HepG2 (cell line): ENCODE measurements around the gene GGACT. TPM values are rescaled to one million over a fixed set of nuclear protein-coding genes. Genes with fewer than 3 reads are reported as not detected.

Source experiments
- ATAC-seq: fragments of 200-7000 bp; cut with Tn5 transposase; 3 replicates; pipeline ENCODE4 v1.9.1; 2020; ENCODE audit warnings: mild to moderate bottlenecking, moderate library complexity
- BruUV-seq: library from RNA; stranded (reverse); fragments of 400-500 nt; replicated peaks from 2 replicates; lab custom pipeline; 2021; lab: Mats Ljungman, UMichigan
- CTCF ChIA-PET: fragments of 300-600 bp; formaldehyde crosslinking; extraction: SDS; loops from one replicate; lab custom pipeline; 2021; ENCODE audit warnings: low total read pairs, inconsistent platforms, low intra/inter-chr PET ratio; lab: Yijun Ruan, JAX
- POLR2A ChIA-PET: fragments of 350-600 bp; sonication (Branson Sonifier 250); formaldehyde crosslinking; loops from one replicate; lab custom pipeline; 2020; ENCODE audit warnings: antibody characterized with exemption, inconsistent platforms; lab: Yijun Ruan, JAX
- DNase-seq: peaks from one replicate; pipeline ENCODE4 v3.0.0-alpha.2; 2015; ENCODE audit warnings: low spot score
- FAIRE-seq: peaks from 3 replicates; lab custom pipeline; 2011; peaks lifted over from hg19 to GRCh38; lab: Jason Lieb, UNC
- H2AFZ ChIP-seq: one replicate; pipeline ENCODE4 v1.6.1; 2011; ENCODE audit warnings: low read length, inconsistent platforms
- H3K27ac ChIP-seq: fragments of 300-600 bp; 3 replicates; pipeline ENCODE4 v1.8.0; 2011; ENCODE audit warnings: mixed run types, mild to moderate bottlenecking, mixed read lengths, low read length, inconsistent platforms; ENCODE audit not compliant: insufficient read depth; ENCODE audit errors: extremely low read length
- H3K27me3 ChIP-seq, 2 experiments: fragments of 200-600 bp in 1 of 2; 2 replicates in 1 of 2; 3 replicates in 1 of 2; pipeline versions ENCODE4 v1.6.0 to v1.8.0; 2011; ENCODE audit warnings: low read length in 2 of 2, mild to moderate bottlenecking in 2 of 2, moderate library complexity in 2 of 2, inconsistent platforms in 1 of 2; ENCODE audit not compliant: insufficient read depth in 2 of 2, control insufficient read depth in 1 of 2
- H3K36me3 ChIP-seq, 2 experiments: fragments of 200-600 bp in 1 of 2; replicated peaks in 1 of 2; 2 replicates in 1 of 2; 3 replicates in 1 of 2; pipeline versions ENCODE4 v1.5.1 to v1.8.0; 2011; ENCODE audit warnings: low read length in 2 of 2, inconsistent platforms in 1 of 2; ENCODE audit not compliant: insufficient read depth in 2 of 2, control insufficient read depth in 1 of 2
- H3K4me1 ChIP-seq: 2 replicates; pipeline ENCODE4 v1.5.1; 2012; ENCODE audit warnings: low read length, inconsistent platforms; ENCODE audit not compliant: insufficient read depth
- H3K4me2 ChIP-seq: 2 replicates; pipeline ENCODE4 v1.6.0; 2011; ENCODE audit warnings: low read depth, low read length, inconsistent platforms
- H3K4me3 ChIP-seq, 3 experiments: fragments of 200-600 bp in 1 of 3; sonication (generic), shearing (Covaris generic) in 1 of 3; replicated peaks in 1 of 3; 2 replicates each; pipeline ENCODE4 v1.5.1; 2011 to 2016; ENCODE audit warnings: low read length in 3 of 3, inconsistent platforms in 2 of 3, low read depth in 2 of 3, mild to moderate bottlenecking in 2 of 3, control low read depth in 1 of 3, mixed read lengths in 1 of 3; ENCODE audit not compliant: insufficient read depth in 1 of 3
- H3K79me2 ChIP-seq: one replicate; pipeline ENCODE4 v1.6.1; 2011; ENCODE audit warnings: low read length, inconsistent platforms; ENCODE audit not compliant: insufficient read depth
- H3K9ac ChIP-seq: 2 replicates; pipeline ENCODE4 v1.6.0; 2011; ENCODE audit warnings: mild to moderate bottlenecking, low read depth, low read length, inconsistent platforms; ENCODE audit not compliant: insufficient read depth
- H3K9me3 ChIP-seq: 2 replicates; pipeline ENCODE4 v1.5.1; 2012; ENCODE audit warnings: mild to moderate bottlenecking, low read length
- H4K20me1 ChIP-seq: 2 replicates; pipeline ENCODE4 v1.6.0; 2011; ENCODE audit warnings: inconsistent platforms, mild to moderate bottlenecking, low read length, moderate library complexity; ENCODE audit not compliant: insufficient read depth
- ATF7 ChIP-seq, 2 experiments: fragments of 450-650 bp in 1 of 2; sonication (generic) in 1 of 2; formaldehyde crosslinking in 1 of 2; IDR thresholded peaks; 2 replicates each; pipeline versions ENCODE4 v1.4.0 to v1.6.1; 2016 to 2020; ENCODE audit warnings: antibody characterized with exemption in 1 of 2, mild to moderate bottlenecking in 1 of 2, missing genetic modification reagents in 1 of 2
- CENPT ChIP-seq: sonication (generic); formaldehyde crosslinking; IDR thresholded peaks from 2 replicates; pipeline ENCODE4 v1.8.0; 2022; ENCODE audit warnings: low read depth, mild to moderate bottlenecking, moderate library complexity, missing genetic modification reagents
- FOSL2 ChIP-seq: sonication (generic); formaldehyde crosslinking; IDR thresholded peaks from 2 replicates; pipeline ENCODE4 v1.4.0; 2020; ENCODE audit warnings: missing genetic modification reagents
- JUNB ChIP-seq: sonication (generic); formaldehyde crosslinking; IDR thresholded peaks from 2 replicates; pipeline ENCODE4 v1.8.0; 2022; ENCODE audit warnings: missing genetic modification reagents, mild to moderate bottlenecking, borderline replicate concordance
- KDM1A ChIP-seq: IDR thresholded peaks from 2 replicates; pipeline ENCODE4 v1.6.1; 2016; ENCODE audit warnings: missing compliant biosample characterization
- SMYD3 ChIP-seq: sonication (generic); formaldehyde crosslinking; IDR thresholded peaks from 2 replicates; pipeline ENCODE4 v1.8.1; 2023; ENCODE audit warnings: mild to moderate bottlenecking, missing genetic modification reagents
- ZC3H4 ChIP-seq: sonication (generic); formaldehyde crosslinking; IDR thresholded peaks from 2 replicates; pipeline ENCODE4 v1.4.0; 2020; ENCODE audit warnings: missing genetic modification reagents, borderline replicate concordance
- ZNF253 ChIP-seq: sonication (generic); formaldehyde crosslinking; IDR thresholded peaks from 2 replicates; pipeline ENCODE4 v1.8.0; 2022; ENCODE audit warnings: mild to moderate bottlenecking, missing genetic modification reagents, borderline replicate concordance
- ZNF317 ChIP-seq: sonication (generic); formaldehyde crosslinking; IDR thresholded peaks from 2 replicates; pipeline ENCODE4 v1.5.0; 2020; ENCODE audit warnings: mild to moderate bottlenecking, missing genetic modification reagents
- ZNF670 ChIP-seq: sonication (generic); formaldehyde crosslinking; IDR thresholded peaks from 2 replicates; pipeline ENCODE4 v1.8.0; 2022; ENCODE audit warnings: mild to moderate bottlenecking, missing genetic modification reagents, borderline replicate concordance
- WGBS: methylation state at CpG from one replicate; pipeline ENCODE4 v1.1.6; 2017; ENCODE audit warnings: low lambda C conversion rate; 5-methylcytosine and 5-hydroxymethylcytosine counted together
- in situ Hi-C: cut with HindIII; loops from 2 replicates; pipeline ENCODE4 v1.10.0; 2017; ENCODE audit warnings: low pct_unique_long_range_greater_than_20kb; ENCODE audit not compliant: extremely low pct_ligation_motif_present
- intact Hi-C: fragments of 100-400 bp; cut with micrococcal nuclease; formaldehyde crosslinking; loops from one replicate; pipeline ENCODE4 v1.10.0; 2022; ENCODE audit not compliant: unreplicated experiment
- polyA plus RNA-seq, 8 experiments: library from polyadenylated mRNA; depleted of rRNA in 3 of 8; stranded (reverse) in 7 of 8; unstranded in 1 of 8; fragments of >200 nt; fragmentation: Illumina TruSeq in 4 of 8; extraction: Trizol in 4 of 8; gene quantifications; 2 replicates each; pipeline versions ENCODE4 v1.2.1 to v1.2.3, GENCODE V29; 2011 to 2016; ENCODE audit warnings: low read depth in 4 of 8, missing spikeins in 1 of 8, mixed read lengths in 1 of 8; ENCODE audit not compliant: insufficient read depth in 1 of 8
- total RNA-seq, 5 experiments: library from RNA; depleted of rRNA; stranded (reverse); fragments of >200 nt; fragmentation: Illumina TruSeq; extraction: Trizol; gene quantifications; 2 replicates each; pipeline ENCODE4 v1.2.3, GENCODE V29; 2016; ENCODE audit warnings: low read depth in 1 of 5
- TF ChIP-seq, protein P1 (sequence below): sonication (generic); formaldehyde crosslinking; IDR thresholded peaks from 2 replicates; pipeline ENCODE4 v1.9.0; 2021; ENCODE audit warnings: missing genetic modification reagents, mild to moderate bottlenecking, borderline replicate concordance
- TF ChIP-seq, protein P2 (sequence below): sonication (generic); formaldehyde crosslinking; IDR thresholded peaks from 2 replicates; pipeline ENCODE4 v1.5.0; 2020; ENCODE audit warnings: mild to moderate bottlenecking, missing genetic modification reagents, borderline replicate concordance

The GGACT gene
- total and polyA plus RNA-seq, 2 of the 13 experiments (the other 11 are each of a cell fraction or from before 2014, with no cell fraction given), result 1.7 to 1.9 TPM

GRCh38 chr13:100594255-100594654 is 5.7 kb upstream of the GGACT start:
- Histone ChIP-seq H3K36me3 (no peaks in the 10 kb centered on the region), H3K27me3 (no peaks in the 10 kb centered on the region; a peak in 2 of 5 replicates), H3K4me3 (no peak overlapping the region), H3K4me1 (peaks cover 6% of the 10 kb centered on the region; the same call in 1 of the 2 replicates), H3K27ac (no peak overlapping the region), H2AFZ (no peak overlapping the region), H3K9ac (no peak overlapping the region), H4K20me1 (no peaks in the 10 kb centered on the region), H3K9me3 (no peaks in the 10 kb centered on the region), H3K4me2 (no peak overlapping the region), H3K79me2 (no peaks in the 10 kb centered on the region)
- POLR2A ChIA-PET, result no interaction called here
- 61% methylated on average over 7 of the region's 9 CpGs for WGBS
- TF ChIP-seq, protein P1, sequence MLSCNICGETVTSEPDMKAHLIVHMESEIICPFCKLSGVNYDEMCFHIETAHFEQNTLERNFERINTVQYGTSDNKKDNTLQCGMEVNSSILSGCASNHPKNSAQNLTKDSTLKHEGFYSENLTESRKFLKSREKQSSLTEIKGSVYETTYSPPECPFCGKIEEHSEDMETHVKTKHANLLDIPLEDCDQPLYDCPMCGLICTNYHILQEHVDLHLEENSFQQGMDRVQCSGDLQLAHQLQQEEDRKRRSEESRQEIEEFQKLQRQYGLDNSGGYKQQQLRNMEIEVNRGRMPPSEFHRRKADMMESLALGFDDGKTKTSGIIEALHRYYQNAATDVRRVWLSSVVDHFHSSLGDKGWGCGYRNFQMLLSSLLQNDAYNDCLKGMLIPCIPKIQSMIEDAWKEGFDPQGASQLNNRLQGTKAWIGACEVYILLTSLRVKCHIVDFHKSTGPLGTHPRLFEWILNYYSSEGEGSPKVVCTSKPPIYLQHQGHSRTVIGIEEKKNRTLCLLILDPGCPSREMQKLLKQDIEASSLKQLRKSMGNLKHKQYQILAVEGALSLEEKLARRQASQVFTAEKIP (CRISPR knock-in tag), result no peak
- TF ChIP-seq JUNB (CRISPR knock-in tag) (no peak), ZC3H4 (CRISPR knock-in tag) (no peak), SMYD3 (no peak), KDM1A (CRISPR knock-in tag) (no peak)
- in situ Hi-C loops, result loop anchor here (25.0 kb wide), 1 partner anchor 518 kb away; no protein-coding TSS in a partner anchor
- BruUV-seq, result no TSS peak
- CTCF ChIA-PET, result interaction anchor here (1.2 to 1.4 kb wide), 2 partner anchors 21 to 938 kb away, joined by 4 read pairs; no protein-coding TSS in a partner anchor
- no peak for DNase-seq
- no peak for FAIRE-seq
- intact Hi-C loops, result loop anchor here (1.0 kb wide), 1 partner anchor 694 kb away; no protein-coding TSS in a partner anchor
- no peak for ATAC-seq

DNA sequence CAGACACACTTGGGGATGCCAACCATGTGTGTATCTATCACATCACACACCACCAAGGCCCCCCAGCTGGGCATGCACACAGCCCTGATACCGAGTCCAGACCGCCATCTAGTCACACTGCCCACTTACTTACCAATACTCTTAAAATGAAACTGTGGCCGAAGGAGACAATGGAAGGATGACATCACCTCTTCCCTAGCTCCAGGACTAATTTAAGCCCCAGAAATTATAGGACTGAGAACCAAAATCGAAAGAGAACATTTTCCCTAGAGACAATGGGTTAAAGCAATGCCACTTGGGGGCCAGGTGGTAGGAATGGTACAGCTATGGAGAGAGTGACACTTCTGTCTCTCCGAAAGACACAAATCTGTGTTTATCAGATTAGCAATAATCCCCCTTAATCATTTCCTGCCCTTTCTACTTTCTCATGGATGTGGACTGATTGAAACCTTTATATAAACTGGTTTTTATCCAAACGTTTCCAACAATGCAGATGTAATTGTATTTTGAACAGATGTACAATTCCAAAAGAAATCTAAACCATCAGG is 663 bp upstream of the GGACT start:
- 66% methylated on average over 6 of the region's 6 CpGs for WGBS
- H3K4me3 ChIP-seq, result no peak overlapping the region
- no peaks in the 10 kb centered on the region; a peak in 1 of 5 replicates for H3K27me3 ChIP-seq
- in situ Hi-C loops, result loop anchor here (25.0 kb wide), 1 partner anchor 523 kb away; no protein-coding TSS in a partner anchor
- no peaks in the 10 kb centered on the region for H3K9me3 ChIP-seq
- H3K36me3 ChIP-seq, result no peaks in the 10 kb centered on the region
- no peaks in the 10 kb centered on the region for H3K79me2 ChIP-seq
- ChIA-PET CTCF (interaction anchor here (1.1 to 1.5 kb wide), 2 partner anchors 16 to 74 kb away, joined by 5 to 7 read pairs; no protein-coding TSS in a partner anchor), POLR2A (no interaction called here)
- ATAC-seq (no peak), FAIRE-seq (no peak), DNase-seq (no peak)
- H4K20me1 ChIP-seq, result no peaks in the 10 kb centered on the region
- H2AFZ ChIP-seq, result no peak overlapping the region
- peaks cover 23% of the 10 kb centered on the region for H3K4me1 ChIP-seq
- H3K4me2 ChIP-seq, result 0 out of 2 replicates have a peak overlapping the region, but pooled peaks have one; percentile 5
- intact Hi-C loops, result no loop called here
- H3K9ac ChIP-seq, result no peak overlapping the region
- no peak overlapping the region for H3K27ac ChIP-seq
- no TSS peak for BruUV-seq
- TF ChIP-seq CENPT (CRISPR knock-in tag) (0 out of 2 replicates have a peak, but pooled peaks have one; percentile 0), ATF7 (IDR thresholded peaks at IDR 0.05) (peak; percentile 51; the same call in 1 of the 2 replicates), ATF7 (CRISPR knock-in tag; IDR thresholded peaks at IDR 0.05) (no peak), FOSL2 (CRISPR knock-in tag) (no peak), ZNF670 (CRISPR knock-in tag) (0 out of 2 replicates have a peak, but pooled peaks have one; percentile 19), ZNF317 (no peak), ZNF253 (CRISPR knock-in tag) (peak; percentile 1; the same call in 1 of the 2 replicates)
- TF ChIP-seq, protein P2, sequence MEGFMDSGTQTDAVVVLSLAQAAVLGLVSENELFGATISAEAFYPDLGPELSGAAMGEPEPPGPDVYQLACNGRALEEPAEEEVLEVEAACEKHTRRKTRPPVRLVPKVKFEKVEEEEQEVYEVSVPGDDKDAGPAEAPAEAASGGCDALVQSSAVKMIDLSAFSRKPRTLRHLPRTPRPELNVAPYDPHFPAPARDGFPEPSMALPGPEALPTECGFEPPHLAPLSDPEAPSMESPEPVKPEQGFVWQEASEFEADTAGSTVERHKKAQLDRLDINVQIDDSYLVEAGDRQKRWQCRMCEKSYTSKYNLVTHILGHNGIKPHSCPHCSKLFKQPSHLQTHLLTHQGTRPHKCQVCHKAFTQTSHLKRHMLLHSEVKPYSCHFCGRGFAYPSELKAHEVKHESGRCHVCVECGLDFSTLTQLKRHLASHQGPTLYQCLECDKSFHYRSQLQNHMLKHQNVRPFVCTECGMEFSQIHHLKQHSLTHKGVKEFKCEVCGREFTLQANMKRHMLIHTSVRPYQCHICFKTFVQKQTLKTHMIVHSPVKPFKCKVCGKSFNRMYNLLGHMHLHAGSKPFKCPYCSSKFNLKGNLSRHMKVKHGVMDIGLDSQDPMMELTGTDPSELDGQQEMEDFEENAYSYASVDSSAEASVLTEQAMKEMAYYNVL (CRISPR knock-in tag), result peak; percentile 0; the same call in 1 of the 2 replicates
